Psoas muscle (tissue), 8 donors: Measurements from ENCODE around the gene STRIP1. TPM values are rescaled to one million over a fixed set of nuclear protein-coding genes. Genes with fewer than 3 reads are reported as not detected.

Experiments
- ATAC-seq, 4 donors: fragments of 200-7000 bp; cut with Tn5 transposase; one replicate each; pipeline ENCODE4 v1.9.1; 2020; ENCODE audit warnings: moderate library complexity in 3 of 4, mild to moderate bottlenecking in 2 of 4
- DNase-seq, 2 donors: peaks; one replicate each; pipeline ENCODE4 v3.0.0-alpha.2; 2020
- H3K27ac ChIP-seq: fragments of 200-600 bp; one replicate; pipeline ENCODE4 v1.8.0; 2022
- H3K27me3 ChIP-seq, 3 donors: fragments of 200-600 bp in 1 of 3; one replicate each; pipeline versions ENCODE4 v1.6.1 to v1.8.0; 2013 to 2022; ENCODE audit warnings: low read length in 2 of 3, mild to moderate bottlenecking in 2 of 3, moderate library complexity in 1 of 3; ENCODE audit not compliant: insufficient read depth in 3 of 3
- H3K36me3 ChIP-seq, 2 donors: fragments of 200-600 bp in 1 of 2; one replicate each; pipeline versions ENCODE4 v1.6.1 to v1.8.0; 2013 to 2022; ENCODE audit warnings: low read depth in 1 of 2, mild to moderate bottlenecking in 1 of 2, moderate library complexity in 1 of 2; ENCODE audit not compliant: insufficient read depth in 1 of 2
- H3K4me1 ChIP-seq: fragments of 200-600 bp; one replicate; pipeline ENCODE4 v1.8.0; 2022
- H3K4me3 ChIP-seq: fragments of 200-600 bp; one replicate; pipeline ENCODE4 v1.8.0; 2022; ENCODE audit warnings: mild to moderate bottlenecking
- H3K9me3 ChIP-seq: fragments of 200-600 bp; one replicate; pipeline ENCODE4 v1.8.0; 2022
- WGBS, 3 donors: extraction: QIAGEN DNeasy Blood & Tissue Kit; methylation state at CpG; one replicate each; pipeline versions ENCODE4 v1.1.6 to v1.1.7; 2013; 5-methylcytosine and 5-hydroxymethylcytosine counted together
- intact Hi-C, 2 donors: fragments of 100-400 bp; cut with DNase I; formaldehyde crosslinking; loops; one replicate each; pipeline versions ENCODE4 v1.11.0 to v1.14.2; 2022
- polyA plus RNA-seq, 3 donors: library from polyadenylated mRNA; stranded (reverse); fragments of 200-250 nt; gene quantifications; one replicate each; pipeline ENCODE4 v1.2.3, GENCODE V29; 2013
- total RNA-seq, 4 donors: library from RNA; stranded (reverse); fragmentation: NEBNext Ultra II Directional in 2 of 4; extraction: Animal tissue kit (Norgen Biotek cat#: 25700) in 2 of 4; gene quantifications; one replicate each; pipeline versions ENCODE4 v1.2.1 to v1.2.4, GENCODE V29; 2021 to 2023
- TF ChIP-seq, protein P1 (sequence below): fragments of 200-600 bp; IDR thresholded peaks from one replicate; pipeline ENCODE4 v1.8.0; 2022; ENCODE audit warnings: antibody characterized with exemption
- donor health status: healthy with polysubstance abuse.
- donor health status: DM: no; HTN: no; CAD: no; lungs with moderate emphysema.
- donor health status: Bipolar disorder and iron deficiency.
- donor health status: healthy.
- donor health status: DM: yes; HTN: yes; CAD: no.
- donor health status: DM: no; HTN: no; CAD: no.
- donor health status: DM: no; HTN: no; CAD: no.
- donor health status: DM: yes; HTN: yes; CAD: no.

Gene STRIP1
- total and polyA plus RNA-seq, 7 donors: 12.1 to 23.1 (median 16.4) TPM

DNA sequence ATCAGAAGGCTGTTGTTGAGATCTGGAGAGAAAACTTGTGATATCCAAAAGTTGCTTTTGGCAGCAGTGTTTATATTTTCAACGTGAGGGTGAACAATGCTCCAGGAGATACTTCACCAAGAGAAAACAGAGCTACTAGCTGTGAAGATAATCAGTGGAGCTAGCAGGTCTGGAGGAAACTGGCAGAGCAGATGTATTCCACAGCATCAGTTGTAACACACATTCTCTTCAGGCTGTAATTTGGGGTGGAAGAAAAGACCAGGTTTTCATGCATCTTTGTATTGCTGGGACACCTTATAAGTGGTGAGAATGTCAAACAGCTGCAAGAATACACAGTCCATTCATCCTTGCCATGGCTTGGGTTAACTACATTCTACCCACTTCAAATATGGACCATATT lies 27.9 kb upstream of the STRIP1 start:
- H3K27me3 ChIP-seq: no peaks in the 10 kb centered on the region
- TF ChIP-seq, protein P1, sequence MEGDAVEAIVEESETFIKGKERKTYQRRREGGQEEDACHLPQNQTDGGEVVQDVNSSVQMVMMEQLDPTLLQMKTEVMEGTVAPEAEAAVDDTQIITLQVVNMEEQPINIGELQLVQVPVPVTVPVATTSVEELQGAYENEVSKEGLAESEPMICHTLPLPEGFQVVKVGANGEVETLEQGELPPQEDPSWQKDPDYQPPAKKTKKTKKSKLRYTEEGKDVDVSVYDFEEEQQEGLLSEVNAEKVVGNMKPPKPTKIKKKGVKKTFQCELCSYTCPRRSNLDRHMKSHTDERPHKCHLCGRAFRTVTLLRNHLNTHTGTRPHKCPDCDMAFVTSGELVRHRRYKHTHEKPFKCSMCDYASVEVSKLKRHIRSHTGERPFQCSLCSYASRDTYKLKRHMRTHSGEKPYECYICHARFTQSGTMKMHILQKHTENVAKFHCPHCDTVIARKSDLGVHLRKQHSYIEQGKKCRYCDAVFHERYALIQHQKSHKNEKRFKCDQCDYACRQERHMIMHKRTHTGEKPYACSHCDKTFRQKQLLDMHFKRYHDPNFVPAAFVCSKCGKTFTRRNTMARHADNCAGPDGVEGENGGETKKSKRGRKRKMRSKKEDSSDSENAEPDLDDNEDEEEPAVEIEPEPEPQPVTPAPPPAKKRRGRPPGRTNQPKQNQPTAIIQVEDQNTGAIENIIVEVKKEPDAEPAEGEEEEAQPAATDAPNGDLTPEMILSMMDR: no peak
- no peaks in the 10 kb centered on the region for H3K9me3 ChIP-seq
- peak overlapping the region; percentile 69 for H3K4me3 ChIP-seq
- no peak for ATAC-seq
- peaks cover 13 to 33% of the 10 kb centered on the region in 2 donors for H3K36me3 ChIP-seq
- DNase-seq: no peak
- peak overlapping the region; percentile 85 for H3K27ac ChIP-seq
- H3K4me1 ChIP-seq: peaks cover 62% of the 10 kb centered on the region
- intact Hi-C loops: no loop called here
- 6 to 9% (median 6%) methylated on average over 1 of the region's 1 CpG for WGBS, 3 donors

DNA sequence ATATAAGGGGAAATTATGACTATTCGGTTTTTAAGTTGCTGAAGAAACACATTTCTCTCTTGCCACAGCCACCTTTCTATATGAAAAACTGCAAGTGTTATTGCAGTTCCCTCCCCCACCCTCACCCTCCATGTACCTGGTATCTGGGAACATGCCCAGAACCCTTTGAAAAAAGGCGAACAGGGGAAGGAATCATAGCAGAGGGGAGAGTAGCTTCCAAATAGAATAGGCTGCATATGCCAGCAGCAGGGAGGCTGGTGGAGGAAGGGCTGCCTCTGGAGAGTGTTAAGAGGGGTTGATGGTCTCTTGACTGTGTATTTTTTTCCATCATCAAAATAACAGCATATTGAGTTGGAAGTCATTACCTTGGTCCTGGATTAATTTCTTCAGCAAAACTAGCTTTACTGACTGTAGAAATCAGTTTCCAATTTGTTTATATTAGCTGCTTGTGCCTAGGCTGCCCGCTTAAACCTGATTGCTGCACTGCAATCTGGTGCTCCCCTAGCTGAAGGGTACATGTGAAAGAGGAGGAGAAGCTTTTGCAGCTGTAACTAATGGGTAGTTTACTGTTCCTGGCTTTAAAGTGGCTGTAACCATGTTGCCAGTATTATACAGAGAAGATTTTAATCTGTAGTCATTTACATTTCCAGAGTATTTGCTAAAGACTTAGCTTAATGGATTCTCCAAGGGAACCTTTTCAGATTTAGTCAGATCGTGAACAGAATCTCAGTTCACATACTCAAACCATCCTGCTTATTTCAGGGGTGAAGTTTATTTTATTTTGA lies 27.2 kb upstream of the STRIP1 start:
- H3K4me1 ChIP-seq: peaks cover 59% of the 10 kb centered on the region
- 42 to 63% (median 42%) methylated on average over 4 of the region's 4 CpGs for WGBS, 3 donors
- ATAC-seq: no peak
- peaks cover 19 to 40% of the 10 kb centered on the region in 2 donors for H3K36me3 ChIP-seq
- no peaks in the 10 kb centered on the region for H3K9me3 ChIP-seq
- H3K27me3 ChIP-seq: no peaks in the 10 kb centered on the region
- peak overlapping the region; percentile 69 for H3K4me3 ChIP-seq
- intact Hi-C loops: no loop called here
- no peak for DNase-seq
- H3K27ac ChIP-seq: peak overlapping the region; percentile 85
- TF ChIP-seq, protein P1: no peak

DNA sequence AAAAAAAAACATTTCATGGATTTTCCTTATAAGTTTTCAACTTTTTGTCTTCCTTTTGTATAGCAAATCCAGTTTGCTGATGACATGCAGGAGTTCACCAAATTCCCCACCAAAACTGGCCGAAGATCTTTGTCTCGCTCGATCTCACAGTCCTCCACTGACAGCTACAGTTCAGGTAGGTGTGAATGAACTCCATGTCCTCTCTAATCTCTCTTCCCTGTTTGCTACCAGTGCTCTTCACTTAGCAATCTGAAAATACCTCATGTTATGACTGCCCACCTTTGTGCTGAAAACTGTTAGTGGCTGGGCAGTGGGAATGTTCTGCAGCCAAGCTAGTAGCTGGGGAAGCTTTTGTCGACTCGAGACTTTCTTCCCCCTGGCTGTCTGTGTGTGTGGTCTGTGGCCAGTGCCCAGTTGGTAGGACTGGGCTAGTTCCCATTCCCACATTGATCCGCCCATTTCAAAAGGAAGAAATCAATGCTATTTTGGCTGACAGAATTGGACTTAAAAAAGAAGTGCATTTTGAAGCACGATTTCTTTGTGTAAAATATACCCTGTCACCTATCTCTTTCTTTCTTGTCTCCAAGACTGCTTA lies 25.4 kb upstream of the STRIP1 start:
- no peak overlapping the region for H3K27ac ChIP-seq
- no peaks in the 10 kb centered on the region for H3K9me3 ChIP-seq
- H3K36me3 ChIP-seq: peaks cover 23 to 59% of the 10 kb centered on the region in 2 donors
- no peak for DNase-seq
- no peak overlapping the region for H3K4me3 ChIP-seq
- TF ChIP-seq, protein P1: no peak
- peaks cover 42% of the 10 kb centered on the region for H3K4me1 ChIP-seq
- intact Hi-C loops: no loop called here
- ATAC-seq: no peak
- WGBS, 3 donors: 82 to 90% (median 83%) methylated on average over 7 of the region's 7 CpGs
- H3K27me3 ChIP-seq: no peaks in the 10 kb centered on the region

DNA sequence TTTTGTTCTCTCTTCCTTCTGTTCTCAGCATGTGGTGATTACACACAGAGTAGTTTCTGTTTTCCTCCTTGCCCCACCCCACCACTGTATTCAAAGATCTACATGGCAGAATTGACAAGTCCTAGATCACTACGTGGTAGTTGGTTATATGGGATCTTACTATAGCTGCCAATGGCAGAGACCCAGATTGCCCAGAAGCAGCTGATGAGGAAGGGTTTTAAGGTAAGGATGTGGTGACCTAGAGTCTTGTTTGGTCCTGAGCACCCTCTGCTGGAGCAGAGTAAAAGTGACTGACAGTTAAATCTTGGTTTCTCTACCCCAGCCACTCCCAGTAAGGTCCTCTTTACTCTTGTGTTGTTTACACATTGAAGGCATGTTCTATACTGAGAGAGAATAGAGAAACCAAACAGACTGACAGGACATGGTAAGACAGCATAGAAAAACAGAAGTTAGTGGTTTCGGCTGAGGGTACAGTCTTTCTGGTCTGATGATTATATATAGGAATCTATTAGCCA lies 22.8 kb upstream of the STRIP1 start:
- H3K4me1 ChIP-seq: peaks cover 31% of the 10 kb centered on the region
- peak; percentile 74 to 86 (median 82) for ATAC-seq
- peaks cover 34 to 84% of the 10 kb centered on the region in 2 donors for H3K36me3 ChIP-seq
- H3K27ac ChIP-seq: no peak overlapping the region
- DNase-seq: no peak
- no peak overlapping the region for H3K4me3 ChIP-seq
- 48 to 60% (median 54%) methylated on average over 2 of the region's 2 CpGs for WGBS, 3 donors
- no peaks in the 10 kb centered on the region for H3K27me3 ChIP-seq
- H3K9me3 ChIP-seq: no peaks in the 10 kb centered on the region
- intact Hi-C loops: loop anchor here in 1 of 2 donors (1.0 kb wide), 1 partner anchor 234 kb away; no protein-coding TSS in a partner anchor
- TF ChIP-seq, protein P1: peak; percentile 60
